Coronary artery (tissue), 2 donors: ENCODE data around the gene CTNNA2.

ENCODE experiments used
- DNase-seq: peaks from one replicate; pipeline ENCODE4 v3.0.0-alpha.2; 2017; ENCODE audit warnings: low spot score
- H3K27ac ChIP-seq, 2 donors: fragments of 200-600 bp; sonication (generic); one replicate each; pipeline ENCODE4 v1.5.1; 2016 to 2019
- H3K4me3 ChIP-seq: fragments of 200-600 bp; sonication (generic); 2 replicates; pipeline ENCODE4 v1.5.1; 2016; ENCODE audit warnings: mild to moderate bottlenecking, moderate library complexity
- CTCF ChIP-seq: fragments of 200-600 bp; sonication (generic); IDR thresholded peaks from one replicate; pipeline ENCODE4 v1.5.1; 2019; ENCODE audit warnings: antibody characterized with exemption

The CTNNA2 gene

DNA sequence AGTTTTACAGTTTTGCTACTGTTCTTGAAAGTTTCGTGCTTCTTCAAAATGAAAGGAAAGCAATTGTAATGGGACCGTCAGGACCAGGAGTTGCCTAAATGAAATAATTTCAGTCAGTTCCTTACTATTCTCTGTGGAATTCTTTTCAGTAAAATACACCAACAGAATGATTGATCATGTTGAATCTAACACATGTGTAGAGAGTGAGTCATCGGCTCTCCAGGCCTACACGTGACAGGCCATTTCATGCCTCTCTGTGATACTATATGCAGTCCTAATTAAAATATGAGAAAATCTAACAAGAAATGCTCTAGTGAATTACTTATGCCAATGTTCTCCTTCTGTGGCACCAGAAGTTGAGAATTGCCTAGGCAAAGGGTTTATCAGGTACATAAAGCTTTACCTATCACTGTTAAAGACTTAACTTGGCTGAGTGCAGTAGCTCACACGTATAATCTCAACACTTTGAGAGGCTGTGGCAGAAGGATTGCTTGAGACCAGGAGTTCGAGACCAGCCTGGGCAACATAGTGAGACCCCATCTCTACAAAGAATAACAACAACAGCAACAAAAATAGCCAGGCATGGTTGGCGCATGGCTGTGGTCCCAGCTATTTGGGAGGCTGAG is 592.3 kb downstream of the CTNNA2 start:
- TF ChIP-seq CTCF = no peak
- Histone ChIP-seq H3K4me3 (no peak overlapping the region), H3K27ac (no peak overlapping the region)
- no peak for DNase-seq

GRCh38 chr2:80111185-80111584 is 598.3 kb downstream of the CTNNA2 start:
- H3K27ac ChIP-seq = no peak overlapping the region
- TF ChIP-seq CTCF = no peak
- DNase-seq = no peak
- no peak overlapping the region for H3K4me3 ChIP-seq

- H3K27ac ChIP-seq = no peak overlapping the region
- DNase-seq = no peak
- no peak overlapping the region for H3K4me3 ChIP-seq
- TF ChIP-seq CTCF = no peak
Observed at GRCh38 chr2:80112790-80113189, 599.9 kb downstream of the CTNNA2 start.

GRCh38 chr2:80113399-80113798 is 600.5 kb downstream of the CTNNA2 start:
- no peak for DNase-seq
- Histone ChIP-seq H3K27ac (no peak overlapping the region), H3K4me3 (no peak overlapping the region)
- TF ChIP-seq CTCF = no peak

DNA sequence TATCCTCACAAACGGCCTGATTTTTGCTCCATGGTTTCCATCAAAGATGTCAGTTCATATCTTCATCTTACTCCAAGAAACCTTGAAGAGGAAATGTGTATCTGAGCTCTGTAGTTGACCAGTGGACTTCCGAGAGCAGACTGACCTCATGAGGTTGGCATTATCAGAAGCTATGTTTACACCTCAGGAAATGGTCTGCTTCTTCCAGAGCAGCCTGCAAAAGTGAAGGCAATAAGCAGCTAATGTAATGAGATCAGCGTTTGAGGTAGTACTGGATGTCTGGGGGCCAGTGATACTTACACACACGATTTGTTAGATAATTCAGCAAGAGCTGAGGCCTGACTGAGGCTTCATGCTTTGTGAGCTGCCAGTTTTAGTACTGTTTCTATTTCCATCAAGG is 602.0 kb downstream of the CTNNA2 start:
- no peak for TF ChIP-seq CTCF
- no peak overlapping the region for H3K4me3 ChIP-seq
- no peak overlapping the region for H3K27ac ChIP-seq
- no peak for DNase-seq

GRCh38 chr2:80117401-80117800 is 604.5 kb downstream of the CTNNA2 start:
- no peak overlapping the region for H3K27ac ChIP-seq
- no peak overlapping the region for H3K4me3 ChIP-seq
- no peak for TF ChIP-seq CTCF
- DNase-seq = no peak

DNA sequence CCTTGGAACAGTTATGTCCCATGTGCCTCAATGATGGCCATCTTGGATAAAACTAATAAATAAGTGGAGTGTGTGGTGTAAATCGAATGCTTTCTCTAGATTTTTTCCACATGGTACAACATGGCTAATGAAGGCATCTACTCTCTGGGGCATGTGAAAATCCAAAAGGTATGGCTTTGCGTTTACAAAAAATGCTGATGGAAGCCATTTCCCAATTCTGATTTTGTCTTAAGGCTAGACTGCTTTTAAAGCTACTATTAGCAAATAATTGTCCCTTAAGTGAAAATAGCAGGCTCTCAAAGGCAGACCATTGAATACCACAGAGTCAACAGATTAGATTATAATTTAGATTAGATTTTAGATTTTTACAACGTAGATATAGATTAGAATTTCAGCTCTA is 608.0 kb downstream of the CTNNA2 start:
- H3K27ac ChIP-seq = no peak overlapping the region
- no peak for TF ChIP-seq CTCF
- no peak overlapping the region for H3K4me3 ChIP-seq
- DNase-seq = no peak
